GM18868 (cell line): Measurements from ENCODE around the gene FBLN5.
"Not testable (repeated sequence)": the region's sequence is repeated elsewhere in the genome, so short reads cannot be mapped to it uniquely, and the experiment has no call there.

ENCODE experiments used
- ATAC-seq: cut with Tn5 transposase; IDR thresholded peaks from one replicate; pipeline ENCODE4 v1.9.1; 2021; ENCODE audit warnings: mild to moderate bottlenecking, moderate library complexity; ENCODE audit not compliant: unreplicated experiment

Gene FBLN5

GRCh38 chr14:91886961-91887360 lies 60.5 kb downstream of the FBLN5 start:
- ATAC-seq, result no peak

- no peak for ATAC-seq
Measured at GRCh38 chr14:91885839-91886238, 61.7 kb downstream of the FBLN5 start.

DNA sequence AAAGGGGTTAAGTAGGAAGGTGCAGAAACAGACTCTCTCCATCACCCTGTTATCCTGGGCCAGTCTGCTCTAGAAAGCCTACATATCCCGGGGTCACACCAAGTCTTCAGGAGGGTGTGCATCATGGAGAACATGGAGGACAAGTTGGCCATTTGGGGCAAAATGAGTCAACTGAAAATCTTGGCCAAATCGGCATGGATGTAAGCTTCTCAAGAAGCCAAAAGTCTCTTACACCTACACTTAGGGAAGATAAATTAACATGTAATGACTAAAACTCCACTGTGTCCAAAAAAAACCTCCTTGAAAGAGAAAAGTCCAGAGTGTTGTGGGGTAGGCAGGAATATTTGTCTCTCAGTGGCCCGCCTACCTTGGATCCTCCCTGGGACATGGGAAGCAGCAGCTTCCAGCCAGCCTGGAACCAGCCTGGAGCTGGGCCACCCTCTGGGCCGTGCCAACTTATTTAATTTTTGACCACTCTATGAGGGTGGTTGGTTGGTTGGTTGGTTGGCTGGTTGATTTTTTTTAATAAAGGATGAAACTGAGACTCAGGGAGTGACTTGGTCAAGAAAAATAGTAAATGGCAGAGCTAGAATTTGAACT lies 62.3 kb downstream of the FBLN5 start:
- no peak for ATAC-seq

GRCh38 chr14:91884664-91885063 lies 62.8 kb downstream of the FBLN5 start:
- ATAC-seq, result no peak

DNA sequence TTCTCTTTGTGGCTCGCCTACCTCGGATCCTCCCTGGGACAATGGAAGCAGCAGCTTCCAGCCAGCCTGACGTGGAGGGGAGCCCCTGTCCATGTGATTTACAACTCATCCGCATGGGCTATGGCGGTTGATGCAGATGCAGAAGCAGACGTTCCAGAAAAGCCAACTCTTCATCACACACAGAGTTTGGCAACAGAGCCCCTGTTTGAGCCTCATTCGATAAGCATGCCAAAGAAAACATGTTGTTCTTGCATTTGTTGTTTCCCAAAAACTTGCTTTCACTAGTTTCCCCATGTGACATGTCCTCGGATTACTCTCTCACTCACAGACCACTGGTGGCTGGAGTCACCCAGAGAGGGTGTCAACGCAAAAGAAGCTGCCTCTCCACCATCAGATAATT lies 63.7 kb downstream of the FBLN5 start:
- ATAC-seq, result no peak

DNA sequence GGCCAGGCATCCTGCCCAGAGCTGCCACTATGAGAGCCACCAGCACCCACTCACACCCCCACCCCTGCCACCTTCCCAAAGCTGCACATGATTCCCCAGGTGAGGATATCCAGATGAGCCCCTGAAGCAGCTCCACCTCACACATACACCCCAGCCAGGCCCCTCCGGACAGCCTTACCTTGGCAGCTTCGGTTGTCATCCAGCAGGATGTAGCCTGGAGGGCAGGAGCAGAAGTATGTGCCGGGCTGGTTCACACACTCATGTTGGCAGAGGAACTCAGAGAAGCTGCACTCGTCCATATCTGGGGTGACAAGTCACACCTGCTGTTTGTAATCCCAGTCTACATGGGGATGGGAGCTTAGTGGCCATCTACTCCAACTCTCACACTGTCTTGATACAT lies 64.7 kb downstream of the FBLN5 start:
- ATAC-seq, result no peak

GRCh38 chr14:91882369-91882768 lies 65.1 kb downstream of the FBLN5 start:
- no peak for ATAC-seq

GRCh38 chr14:91879196-91879595 lies 68.3 kb downstream of the FBLN5 start:
- no peak for ATAC-seq

DNA sequence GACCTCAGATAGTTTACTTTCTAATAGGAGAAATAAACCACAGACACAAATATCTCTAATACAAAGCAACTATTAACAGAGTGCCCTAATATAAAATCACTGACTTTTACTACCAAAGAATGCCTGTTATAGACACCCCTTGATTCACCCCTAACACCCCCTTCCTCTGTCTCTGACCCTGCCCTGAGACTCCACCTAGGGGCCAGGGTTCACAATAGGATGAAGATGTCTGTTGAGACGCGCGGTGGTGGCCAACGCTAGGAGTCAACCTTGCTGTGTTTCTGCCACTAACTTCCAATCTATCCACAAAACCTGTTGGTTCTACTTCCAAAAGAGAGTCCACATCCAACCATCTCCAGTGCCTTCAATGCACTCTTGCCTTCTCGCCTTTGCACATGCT lies 69.2 kb downstream of the FBLN5 start:
- ATAC-seq, result no peak

GRCh38 chr14:91877376-91877915 lies 70.0 kb downstream of the FBLN5 start:
- ATAC-seq, result no peak

- no peak for ATAC-seq
Measured at GRCh38 chr14:91876492-91876891, 71.0 kb downstream of the FBLN5 start.

DNA sequence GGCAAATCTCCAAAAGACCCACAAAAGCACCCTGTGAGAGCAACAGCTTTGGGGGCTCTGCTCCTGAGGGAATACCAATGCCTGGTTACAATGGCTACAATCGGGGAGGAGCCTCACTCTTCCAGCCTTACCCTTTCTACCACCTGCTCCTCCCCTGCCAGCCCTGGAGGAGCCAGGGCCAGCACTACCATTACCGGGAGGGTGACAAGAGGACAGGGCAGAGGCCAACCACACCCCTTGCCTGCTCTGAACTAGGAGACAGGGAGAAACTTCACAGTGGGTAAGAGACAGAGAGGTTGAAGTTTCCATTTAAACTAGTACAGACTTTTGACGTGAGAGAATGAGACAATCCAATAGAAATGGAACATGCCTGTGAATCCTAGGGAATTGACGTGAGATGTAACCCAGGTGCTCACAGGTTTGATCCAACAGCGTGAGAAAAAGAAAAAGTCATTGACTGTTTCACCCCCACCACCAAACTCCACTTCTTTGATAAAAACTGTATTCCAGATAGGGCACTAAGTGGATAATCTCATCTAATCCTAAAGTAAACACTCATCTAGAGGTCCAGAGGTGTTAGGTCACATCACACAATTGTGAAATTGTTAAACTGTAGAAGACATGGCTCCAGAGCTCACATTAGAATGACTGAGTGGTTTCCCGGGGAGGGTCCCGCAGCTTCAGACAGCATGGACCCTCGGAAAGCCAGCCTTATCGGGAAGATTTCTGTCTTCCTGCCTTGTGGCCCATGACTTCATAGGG lies 71.8 kb downstream of the FBLN5 start:
- no peak for ATAC-seq

- ATAC-seq, result peak; percentile 85
Measured at GRCh38 chr14:91873471-91874415, 73.8 kb downstream of the FBLN5 start.

DNA sequence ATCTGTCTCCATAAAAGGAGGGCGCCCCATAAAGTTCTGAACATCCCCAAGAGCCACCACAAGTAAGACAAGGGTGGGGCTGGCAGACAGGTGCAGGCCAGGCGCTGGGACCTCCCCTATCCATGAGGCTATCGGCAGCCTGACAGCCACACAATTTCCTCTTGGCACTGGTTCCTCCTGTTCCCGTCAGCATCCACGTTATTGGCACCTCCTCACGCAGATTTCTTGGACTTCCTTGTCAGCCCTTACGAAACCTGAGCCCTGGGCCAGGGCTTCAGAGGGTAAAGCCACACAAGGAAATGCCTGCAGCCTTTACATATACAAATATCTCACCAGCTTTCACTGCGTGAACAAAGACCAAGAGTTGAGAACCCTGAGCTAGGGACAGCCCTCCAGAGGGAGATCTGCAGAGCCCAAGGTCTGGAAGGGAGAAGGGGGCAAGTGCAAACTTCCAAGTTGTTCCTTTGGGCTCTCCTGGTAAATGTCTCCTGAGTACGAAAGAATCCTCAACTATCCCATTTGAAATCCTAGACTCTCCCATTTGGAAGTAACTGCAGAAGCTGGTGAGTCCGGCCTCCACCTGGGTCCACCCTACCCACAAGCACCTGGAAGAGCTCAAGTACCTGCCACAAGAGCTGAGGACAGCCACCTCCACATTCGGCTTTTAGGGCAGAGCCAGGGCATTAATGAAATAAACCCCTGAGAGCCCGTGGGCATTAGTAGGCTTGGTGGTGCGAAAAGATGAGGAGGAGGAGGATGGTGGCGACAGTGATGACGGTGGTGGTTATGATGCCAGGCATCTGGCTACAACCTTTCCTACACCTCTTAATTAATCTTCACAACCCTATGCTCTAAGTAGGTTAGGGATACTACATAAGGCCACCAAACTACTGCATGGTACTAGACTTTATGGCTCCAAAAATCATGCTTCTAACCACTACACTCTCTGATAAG lies 74.7 kb downstream of the FBLN5 start:
- ATAC-seq, result peak; percentile 12

- peak; percentile 47 for ATAC-seq
Measured at GRCh38 chr14:91872011-91872501, 75.4 kb downstream of the FBLN5 start.

- not testable (repeated sequence) for ATAC-seq
Measured at GRCh38 chr14:91871401-91871800, 76.1 kb downstream of the FBLN5 start.

GRCh38 chr14:91870890-91871289 lies 76.6 kb downstream of the FBLN5 start:
- ATAC-seq, result no peak

- no peak for ATAC-seq
Measured at GRCh38 chr14:91870001-91870400, 77.5 kb downstream of the FBLN5 start.

DNA sequence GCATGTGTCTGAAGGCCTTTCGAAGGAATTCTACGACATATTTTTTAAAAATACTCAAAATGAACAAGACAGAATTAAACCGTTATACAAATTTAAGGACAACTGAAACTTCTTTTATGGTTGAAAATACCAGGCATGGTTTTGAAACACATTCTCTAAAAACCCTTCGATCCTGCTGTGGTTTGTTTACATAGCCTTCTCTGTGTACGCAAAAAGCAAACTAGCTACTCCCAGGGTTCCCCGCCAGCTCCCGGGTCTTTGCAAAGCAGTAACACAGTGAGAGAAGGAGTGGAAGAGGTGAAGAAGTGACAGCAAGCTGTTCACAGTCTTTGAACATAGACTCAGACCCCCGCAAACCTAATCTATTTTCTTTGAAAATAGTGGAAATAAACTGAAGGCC lies 77.9 kb downstream of the FBLN5 start:
- no peak for ATAC-seq
